Measurements from ENCODE around the gene RWDD1.

DNA sequence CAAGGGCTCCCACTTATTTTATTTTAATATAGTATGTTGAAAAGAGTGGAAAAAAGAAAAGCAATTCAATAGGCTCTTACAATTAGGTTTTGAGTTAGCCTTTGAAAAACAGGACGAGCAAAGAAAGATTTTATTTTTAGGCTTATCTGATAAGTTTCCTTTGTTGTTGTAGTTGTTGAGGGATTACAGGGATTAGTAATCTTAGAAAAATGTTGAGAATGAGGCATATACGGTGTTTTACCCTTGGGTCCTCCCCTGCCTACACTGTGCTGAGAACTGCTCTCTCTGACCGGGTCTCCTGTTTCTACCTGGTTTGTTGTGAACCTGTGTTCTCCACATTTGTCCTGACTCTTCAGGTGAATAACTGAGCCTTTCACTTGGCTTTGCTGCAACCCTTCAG, 42.5 kb upstream of the RWDD1 start:
- TF ChIP-seq, protein P1, sequence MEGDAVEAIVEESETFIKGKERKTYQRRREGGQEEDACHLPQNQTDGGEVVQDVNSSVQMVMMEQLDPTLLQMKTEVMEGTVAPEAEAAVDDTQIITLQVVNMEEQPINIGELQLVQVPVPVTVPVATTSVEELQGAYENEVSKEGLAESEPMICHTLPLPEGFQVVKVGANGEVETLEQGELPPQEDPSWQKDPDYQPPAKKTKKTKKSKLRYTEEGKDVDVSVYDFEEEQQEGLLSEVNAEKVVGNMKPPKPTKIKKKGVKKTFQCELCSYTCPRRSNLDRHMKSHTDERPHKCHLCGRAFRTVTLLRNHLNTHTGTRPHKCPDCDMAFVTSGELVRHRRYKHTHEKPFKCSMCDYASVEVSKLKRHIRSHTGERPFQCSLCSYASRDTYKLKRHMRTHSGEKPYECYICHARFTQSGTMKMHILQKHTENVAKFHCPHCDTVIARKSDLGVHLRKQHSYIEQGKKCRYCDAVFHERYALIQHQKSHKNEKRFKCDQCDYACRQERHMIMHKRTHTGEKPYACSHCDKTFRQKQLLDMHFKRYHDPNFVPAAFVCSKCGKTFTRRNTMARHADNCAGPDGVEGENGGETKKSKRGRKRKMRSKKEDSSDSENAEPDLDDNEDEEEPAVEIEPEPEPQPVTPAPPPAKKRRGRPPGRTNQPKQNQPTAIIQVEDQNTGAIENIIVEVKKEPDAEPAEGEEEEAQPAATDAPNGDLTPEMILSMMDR (conservative IDR thresholded peaks at IDR 0.05), result no peak
- TF ChIP-seq EZH2 (IDR thresholded peaks at IDR 0.05; ENCODE audit: low read depth), result no peak
